ENCODE measurements around the gene ZCCHC14.

ZCCHC14 gene

DNA sequence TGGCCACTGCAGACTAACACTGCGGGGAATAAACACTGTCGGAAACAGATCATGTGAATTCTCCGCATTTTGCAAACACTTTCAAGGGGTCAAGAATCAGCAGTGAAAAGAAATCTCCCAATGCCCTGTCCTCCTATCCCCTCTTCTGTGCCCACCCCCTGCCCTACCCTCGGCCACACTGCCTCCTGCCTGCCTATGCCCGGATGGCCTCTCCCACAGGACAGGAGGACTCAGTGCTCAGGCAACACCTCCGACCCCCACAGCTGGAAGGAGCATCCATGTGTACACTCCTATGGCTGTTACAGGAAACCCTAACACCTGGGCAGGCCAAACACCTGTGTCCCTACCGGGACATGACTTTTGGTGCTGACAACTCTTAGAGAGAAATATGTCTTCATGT, 133.7 kb downstream of the ZCCHC14 start:
- no peak for DNase-seq

DNA sequence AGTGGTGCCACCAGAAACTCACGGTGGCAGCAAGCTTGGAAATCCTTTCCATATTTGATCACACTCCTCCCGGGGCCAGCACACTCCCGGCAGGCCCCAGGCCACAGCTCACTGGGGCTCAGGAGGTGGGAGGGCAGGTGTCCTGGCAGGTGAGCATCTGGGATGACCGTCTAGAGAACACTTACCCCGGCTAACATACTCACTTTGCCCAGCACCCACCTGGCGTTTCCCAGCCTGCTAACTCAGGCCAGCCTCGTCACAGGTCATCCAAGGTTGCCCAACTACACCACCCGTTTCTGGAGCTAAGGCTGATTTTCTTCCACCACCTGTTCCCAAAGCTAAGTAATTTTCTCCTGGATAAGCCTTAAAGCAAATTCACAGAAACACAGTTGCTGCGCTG, 134.1 kb downstream of the ZCCHC14 start:
- no peak for DNase-seq

DNA sequence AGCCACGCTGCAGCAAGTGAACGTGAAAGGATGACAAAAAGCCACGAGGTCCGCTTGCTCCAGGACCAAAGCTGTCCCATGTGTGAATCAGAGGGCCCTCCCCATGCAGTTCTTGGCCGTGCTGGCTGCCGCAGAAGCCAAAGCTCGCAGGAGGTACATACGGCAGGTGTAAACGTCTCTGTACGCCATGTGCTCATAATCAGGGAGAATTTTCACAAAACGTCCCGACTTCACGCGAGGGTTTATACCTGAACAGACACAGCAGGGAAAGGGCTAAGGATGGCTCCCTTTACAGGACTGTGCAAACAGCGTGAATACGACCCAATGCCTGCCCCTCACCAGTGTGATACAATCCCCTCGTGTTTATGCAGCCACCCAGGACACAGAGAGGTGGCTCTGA, 134.6 kb downstream of the ZCCHC14 start:
- DNase-seq, result no peak

DNA sequence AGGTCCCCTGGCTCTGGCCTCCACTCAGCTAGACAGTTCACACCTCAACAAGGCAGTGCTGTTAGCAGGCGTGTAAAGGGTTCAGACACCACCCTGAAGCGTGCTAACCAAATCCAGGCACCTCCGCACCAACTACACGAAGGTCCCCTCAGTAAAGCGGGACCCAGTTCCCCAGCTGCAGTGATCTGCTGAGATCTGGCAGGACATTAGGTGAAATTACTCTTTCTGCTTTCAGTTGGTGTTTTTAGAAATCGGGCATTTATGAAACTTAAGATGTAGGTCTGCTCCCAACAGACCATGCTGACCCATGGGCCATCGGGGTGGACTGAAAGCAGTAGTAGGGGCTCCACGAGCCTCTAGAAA, 136.4 kb downstream of the ZCCHC14 start:
- DNase-seq, result no peak

All from fibroblast of skin of scalp (primary cell).